K562 (cell line): ENCODE data around the gene C11orf86. TPM values are rescaled to one million over a fixed set of nuclear protein-coding genes. Genes with fewer than 3 reads are reported as not detected.
A peak's percentile ranks its signal among the peaks of the same experiment; 100 is the strongest.

Source experiments
- CEBPG ChIP-seq, 3 experiments: fragments of 200-800 bp in 1 of 3; sonication (Bioruptor generic) in 1 of 3; sonication (generic) in 1 of 3; formaldehyde crosslinking in 1 of 3; IDR thresholded peaks in 2 of 3; conservative IDR thresholded peaks in 1 of 3; 2 replicates each; pipeline versions ENCODE4 v1.6.1 to v1.8.0; 2016 to 2022; ENCODE audit warnings: missing compliant biosample characterization in 2 of 3, missing genetic modification characterization in 2 of 3, mild to moderate bottlenecking in 1 of 3, missing genetic modification reagents in 1 of 3
- CREBBP ChIP-seq: IDR thresholded peaks from one replicate; pipeline ENCODE4 v1.6.1; 2012; ENCODE audit warnings: low read depth, mild to moderate bottlenecking, control low read depth, inconsistent platforms, low read length
- DACH1 ChIP-seq: fragments of 450-650 bp; IDR thresholded peaks from 2 replicates; pipeline ENCODE4 v1.6.1; 2018; ENCODE audit not compliant: partially characterized antibody
- E2F3 ChIP-seq: fragments of 250-450 bp; sonication (Bioruptor Pico); IDR thresholded peaks from 2 replicates; pipeline ENCODE4 v1.4.0; 2020; ENCODE audit warnings: mild to moderate bottlenecking
- ILF3 ChIP-seq: fragments of 450-650 bp; IDR thresholded peaks from 2 replicates; pipeline ENCODE4 v1.6.1; 2018; ENCODE audit warnings: antibody characterized with exemption, mild to moderate bottlenecking, moderate library complexity, borderline replicate concordance
- MECOM ChIP-seq: fragments of 250-450 bp; sonication (Bioruptor Pico); IDR thresholded peaks from 2 replicates; pipeline ENCODE4 v1.8.0; 2022; ENCODE audit warnings: inconsistent platforms
- PPARD ChIP-seq: fragments of 250-450 bp; sonication (Bioruptor Pico); IDR thresholded peaks from 2 replicates; pipeline ENCODE4 v1.8.0; 2022; ENCODE audit warnings: inconsistent platforms, mild to moderate bottlenecking, moderate library complexity
- TRIM28 ChIP-seq: fragments of 450-650 bp; IDR thresholded peaks from 2 replicates; pipeline ENCODE4 v1.6.1; 2017
- ZNF57 ChIP-seq: fragments of 450-650 bp; formaldehyde crosslinking; IDR thresholded peaks from 2 replicates; pipeline ENCODE4 v1.4.0; 2020; ENCODE audit warnings: mild to moderate bottlenecking, moderate library complexity
- polyA plus RNA-seq, 8 experiments: library from polyadenylated mRNA; depleted of rRNA in 4 of 8; stranded (reverse) in 5 of 8; unstranded in 3 of 8; fragments of >200 nt; fragmentation: Nextera tagmentation in 2 of 8; fragmentation: Illumina TruSeq in 1 of 8; extraction: Ambion mirVana in 2 of 8; extraction: Trizol in 1 of 8; gene quantifications; 2 replicates each; pipeline versions ENCODE4 v1.2.1 to v1.2.3, GENCODE V29; 2011 to 2014; ENCODE audit warnings: inconsistent platforms in 1 of 8, missing spikeins in 1 of 8
- total RNA-seq, 7 experiments: library from RNA; depleted of rRNA in 6 of 7; stranded (reverse); fragments of >200 nt in 6 of 7; fragmentation: Illumina TruSeq in 2 of 7; extraction: Trizol in 2 of 7; gene quantifications; 2 replicates each; pipeline versions ENCODE4 v1.2.1 to v1.2.3, GENCODE V29; 2011 to 2021; ENCODE audit warnings: low replicate concordance in 1 of 7
- TF ChIP-seq, protein P1 (sequence below): sonication (generic); formaldehyde crosslinking; IDR thresholded peaks from 2 replicates; pipeline ENCODE4 v1.8.1; 2023; ENCODE audit warnings: mild to moderate bottlenecking, missing genetic modification reagents
- TF ChIP-seq, protein P2 (sequence below): sonication (generic); IDR thresholded peaks from 2 replicates; pipeline ENCODE4 v1.6.1; 2016
- TF ChIP-seq, protein P3 (sequence below): fragments of 250-450 bp; sonication (Bioruptor Pico); IDR thresholded peaks from 2 replicates; pipeline ENCODE4 v1.4.0; 2020
- TF ChIP-seq, protein P4 (sequence below): fragments of 450-650 bp; conservative IDR thresholded peaks from 2 replicates; pipeline ENCODE4 v1.6.1; 2016; ENCODE audit warnings: missing genetic modification characterization, low read depth, mild to moderate bottlenecking, missing compliant biosample characterization, moderate library complexity
- TF ChIP-seq, protein P5 (sequence below): fragments of 200-800 bp; sonication (Bioruptor generic); IDR thresholded peaks from 2 replicates; pipeline ENCODE4 v1.6.1; 2017; ENCODE audit warnings: missing genetic modification characterization, missing compliant biosample characterization
- TF ChIP-seq, protein P6 (sequence below): fragments of 450-650 bp; formaldehyde crosslinking; IDR thresholded peaks from 2 replicates; pipeline ENCODE4 v1.4.0; 2020; ENCODE audit warnings: mild to moderate bottlenecking
- TF ChIP-seq, protein P7 (sequence below): fragments of 250-450 bp; sonication (Bioruptor Pico); IDR thresholded peaks from 2 replicates; pipeline ENCODE4 v1.4.0; 2020; ENCODE audit warnings: borderline replicate concordance

C11orf86 gene
- total and polyA plus RNA-seq, 9 of the 15 experiments (the other 6 are each of a cell fraction or from before 2014, with no cell fraction given): not detected

DNA sequence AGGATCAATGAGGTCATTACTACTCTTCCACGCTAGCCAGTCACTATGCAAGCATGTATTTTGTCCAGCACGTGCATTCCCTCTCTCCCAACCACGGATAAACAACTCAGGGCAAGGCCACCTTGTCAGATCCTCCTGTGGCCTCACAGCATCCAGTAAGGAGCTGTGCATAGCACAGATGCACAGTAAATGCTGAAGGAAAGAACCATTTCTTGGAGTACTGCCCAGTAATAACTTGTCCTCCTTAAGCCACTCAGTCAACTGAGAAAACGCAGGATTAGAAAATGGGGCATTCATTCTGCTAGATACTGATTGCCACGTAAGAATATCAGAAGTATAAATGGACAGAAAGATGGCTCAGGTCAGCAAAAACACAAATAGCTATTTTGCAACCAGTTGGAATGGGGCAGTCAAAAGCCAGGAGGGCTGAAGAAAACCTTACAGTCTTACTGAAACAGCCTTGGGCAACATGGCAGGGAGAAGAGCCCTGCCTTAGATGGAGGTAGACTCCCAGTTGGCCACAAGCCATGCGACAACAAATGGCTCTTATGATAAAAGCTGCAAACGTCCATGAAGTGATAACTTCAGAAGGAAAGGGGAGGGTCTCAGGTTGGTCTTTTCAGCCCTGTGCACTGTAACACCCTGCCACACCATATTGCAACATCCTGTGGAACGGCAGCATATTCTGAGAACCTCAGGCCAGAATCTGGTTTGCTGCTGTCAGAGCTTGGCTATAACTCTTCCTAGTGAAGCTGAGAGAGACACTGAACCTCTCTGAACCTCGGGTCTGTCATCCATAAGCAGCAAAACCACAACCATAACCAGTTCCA, 39.9 kb upstream of the C11orf86 start (continued):
- TF ChIP-seq, protein P1, sequence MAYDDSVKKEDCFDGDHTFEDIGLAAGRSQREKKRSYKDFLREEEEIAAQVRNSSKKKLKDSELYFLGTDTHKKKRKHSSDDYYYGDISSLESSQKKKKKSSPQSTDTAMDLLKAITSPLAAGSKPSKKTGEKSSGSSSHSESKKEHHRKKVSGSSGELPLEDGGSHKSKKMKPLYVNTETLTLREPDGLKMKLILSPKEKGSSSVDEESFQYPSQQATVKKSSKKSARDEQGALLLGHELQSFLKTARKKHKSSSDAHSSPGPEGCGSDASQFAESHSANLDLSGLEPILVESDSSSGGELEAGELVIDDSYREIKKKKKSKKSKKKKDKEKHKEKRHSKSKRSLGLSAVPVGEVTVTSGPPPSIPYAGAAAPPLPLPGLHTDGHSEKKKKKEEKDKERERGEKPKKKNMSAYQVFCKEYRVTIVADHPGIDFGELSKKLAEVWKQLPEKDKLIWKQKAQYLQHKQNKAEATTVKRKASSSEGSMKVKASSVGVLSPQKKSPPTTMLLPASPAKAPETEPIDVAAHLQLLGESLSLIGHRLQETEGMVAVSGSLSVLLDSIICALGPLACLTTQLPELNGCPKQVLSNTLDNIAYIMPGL: no peak
- peak; percentile 52; the same call in 1 of the 2 replicates for TF ChIP-seq TRIM28
- TF ChIP-seq MECOM (CRISPR knock-in tag): no peak
- no peak for TF ChIP-seq DACH1
- TF ChIP-seq CEBPG (CRISPR knock-in tag; IDR thresholded peaks at IDR 0.05): peak; percentile 93
- TF ChIP-seq CEBPG (tag; conservative IDR thresholded peaks at IDR 0.05 in 1 of 2, IDR thresholded peaks at IDR 0.05 in 1 of 2): peak; percentile 87 to 93
- TF ChIP-seq, protein P2, sequence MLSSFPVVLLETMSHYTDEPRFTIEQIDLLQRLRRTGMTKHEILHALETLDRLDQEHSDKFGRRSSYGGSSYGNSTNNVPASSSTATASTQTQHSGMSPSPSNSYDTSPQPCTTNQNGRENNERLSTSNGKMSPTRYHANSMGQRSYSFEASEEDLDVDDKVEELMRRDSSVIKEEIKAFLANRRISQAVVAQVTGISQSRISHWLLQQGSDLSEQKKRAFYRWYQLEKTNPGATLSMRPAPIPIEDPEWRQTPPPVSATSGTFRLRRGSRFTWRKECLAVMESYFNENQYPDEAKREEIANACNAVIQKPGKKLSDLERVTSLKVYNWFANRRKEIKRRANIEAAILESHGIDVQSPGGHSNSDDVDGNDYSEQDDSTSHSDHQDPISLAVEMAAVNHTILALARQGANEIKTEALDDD: peak; percentile 97
- TF ChIP-seq CREBBP: no peak
- TF ChIP-seq, protein P3, sequence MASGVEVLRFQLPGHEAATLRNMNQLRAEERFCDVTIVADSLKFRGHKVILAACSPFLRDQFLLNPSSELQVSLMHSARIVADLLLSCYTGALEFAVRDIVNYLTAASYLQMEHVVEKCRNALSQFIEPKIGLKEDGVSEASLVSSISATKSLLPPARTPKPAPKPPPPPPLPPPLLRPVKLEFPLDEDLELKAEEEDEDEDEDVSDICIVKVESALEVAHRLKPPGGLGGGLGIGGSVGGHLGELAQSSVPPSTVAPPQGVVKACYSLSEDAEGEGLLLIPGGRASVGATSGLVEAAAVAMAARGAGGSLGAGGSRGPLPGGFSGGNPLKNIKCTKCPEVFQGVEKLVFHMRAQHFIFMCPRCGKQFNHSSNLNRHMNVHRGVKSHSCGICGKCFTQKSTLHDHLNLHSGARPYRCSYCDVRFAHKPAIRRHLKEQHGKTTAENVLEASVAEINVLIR (CRISPR knock-in tag): 0 out of 2 replicates have a peak, but pooled peaks have one; percentile 12
- TF ChIP-seq, protein P4, sequence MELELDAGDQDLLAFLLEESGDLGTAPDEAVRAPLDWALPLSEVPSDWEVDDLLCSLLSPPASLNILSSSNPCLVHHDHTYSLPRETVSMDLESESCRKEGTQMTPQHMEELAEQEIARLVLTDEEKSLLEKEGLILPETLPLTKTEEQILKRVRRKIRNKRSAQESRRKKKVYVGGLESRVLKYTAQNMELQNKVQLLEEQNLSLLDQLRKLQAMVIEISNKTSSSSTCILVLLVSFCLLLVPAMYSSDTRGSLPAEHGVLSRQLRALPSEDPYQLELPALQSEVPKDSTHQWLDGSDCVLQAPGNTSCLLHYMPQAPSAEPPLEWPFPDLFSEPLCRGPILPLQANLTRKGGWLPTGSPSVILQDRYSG (tag): 0 out of 2 replicates have a peak, but pooled peaks have one; percentile 16
- TF ChIP-seq, protein P5, sequence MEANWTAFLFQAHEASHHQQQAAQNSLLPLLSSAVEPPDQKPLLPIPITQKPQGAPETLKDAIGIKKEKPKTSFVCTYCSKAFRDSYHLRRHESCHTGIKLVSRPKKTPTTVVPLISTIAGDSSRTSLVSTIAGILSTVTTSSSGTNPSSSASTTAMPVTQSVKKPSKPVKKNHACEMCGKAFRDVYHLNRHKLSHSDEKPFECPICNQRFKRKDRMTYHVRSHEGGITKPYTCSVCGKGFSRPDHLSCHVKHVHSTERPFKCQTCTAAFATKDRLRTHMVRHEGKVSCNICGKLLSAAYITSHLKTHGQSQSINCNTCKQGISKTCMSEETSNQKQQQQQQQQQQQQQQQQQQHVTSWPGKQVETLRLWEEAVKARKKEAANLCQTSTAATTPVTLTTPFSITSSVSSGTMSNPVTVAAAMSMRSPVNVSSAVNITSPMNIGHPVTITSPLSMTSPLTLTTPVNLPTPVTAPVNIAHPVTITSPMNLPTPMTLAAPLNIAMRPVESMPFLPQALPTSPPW (CRISPR knock-in tag): 0 out of 2 replicates have a peak, but pooled peaks have one; percentile 1
- TF ChIP-seq, protein P6, sequence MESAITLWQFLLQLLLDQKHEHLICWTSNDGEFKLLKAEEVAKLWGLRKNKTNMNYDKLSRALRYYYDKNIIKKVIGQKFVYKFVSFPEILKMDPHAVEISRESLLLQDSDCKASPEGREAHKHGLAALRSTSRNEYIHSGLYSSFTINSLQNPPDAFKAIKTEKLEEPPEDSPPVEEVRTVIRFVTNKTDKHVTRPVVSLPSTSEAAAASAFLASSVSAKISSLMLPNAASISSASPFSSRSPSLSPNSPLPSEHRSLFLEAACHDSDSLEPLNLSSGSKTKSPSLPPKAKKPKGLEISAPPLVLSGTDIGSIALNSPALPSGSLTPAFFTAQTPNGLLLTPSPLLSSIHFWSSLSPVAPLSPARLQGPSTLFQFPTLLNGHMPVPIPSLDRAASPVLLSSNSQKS (CRISPR knock-in tag): no peak
- no peak for TF ChIP-seq E2F3 (CRISPR knock-in tag)
- TF ChIP-seq ILF3: no peak
- TF ChIP-seq PPARD (CRISPR knock-in tag): no peak
- TF ChIP-seq, protein P7, sequence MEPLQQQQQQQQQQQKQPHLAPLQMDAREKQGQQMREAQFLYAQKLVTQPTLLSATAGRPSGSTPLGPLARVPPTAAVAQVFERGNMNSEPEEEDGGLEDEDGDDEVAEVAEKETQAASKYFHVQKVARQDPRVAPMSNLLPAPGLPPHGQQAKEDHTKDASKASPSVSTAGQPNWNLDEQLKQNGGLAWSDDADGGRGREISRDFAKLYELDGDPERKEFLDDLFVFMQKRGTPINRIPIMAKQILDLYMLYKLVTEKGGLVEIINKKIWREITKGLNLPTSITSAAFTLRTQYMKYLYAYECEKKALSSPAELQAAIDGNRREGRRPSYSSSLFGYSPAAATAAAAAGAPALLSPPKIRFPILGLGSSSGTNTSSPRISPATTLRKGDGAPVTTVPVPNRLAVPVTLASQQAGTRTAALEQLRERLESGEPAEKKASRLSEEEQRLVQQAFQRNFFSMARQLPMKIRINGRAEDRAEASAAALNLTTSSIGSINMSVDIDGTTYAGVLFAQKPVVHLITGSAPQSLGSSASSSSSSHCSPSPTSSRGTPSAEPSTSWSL (CRISPR knock-in tag): no peak
- TF ChIP-seq ZNF57 (CRISPR knock-in tag): no peak
